AG08395 (cell line): ENCODE measurements around the gene GRAMD2B.
"Not testable (repeated sequence)": the region's sequence is repeated elsewhere in the genome, so short reads cannot be mapped to it uniquely, and the experiment has no call there.

Experiments
- DNase-seq: peaks from one replicate; pipeline ENCODE4 v3.0.0; 2012; ENCODE audit warnings: mixed read lengths, low spot score

GRAMD2B gene

GRCh38 chr5:126450346-126450745 is 27.1 kb downstream of the GRAMD2B start:
- DNase-seq = no peak

- no peak for DNase-seq
Observed at GRCh38 chr5:126450907-126451306, 27.7 kb downstream of the GRAMD2B start.

GRCh38 chr5:126452477-126452876 is 29.3 kb downstream of the GRAMD2B start:
- no peak for DNase-seq

- DNase-seq = no peak
Observed at GRCh38 chr5:126454081-126454480, 30.9 kb downstream of the GRAMD2B start.

- no peak for DNase-seq
Observed at GRCh38 chr5:126454535-126454934, 31.3 kb downstream of the GRAMD2B start.

GRCh38 chr5:126455264-126455663 is 32.1 kb downstream of the GRAMD2B start:
- no peak for DNase-seq

GRCh38 chr5:126455728-126456127 is 32.5 kb downstream of the GRAMD2B start:
- no peak for DNase-seq

GRCh38 chr5:126456217-126456820 is 33.1 kb downstream of the GRAMD2B start:
- no peak for DNase-seq

- DNase-seq = no peak
Observed at GRCh38 chr5:126460459-126460858, 37.2 kb downstream of the GRAMD2B start.

- no peak for DNase-seq
Observed at GRCh38 chr5:126460977-126461376, 37.8 kb downstream of the GRAMD2B start.

- no peak for DNase-seq
Observed at GRCh38 chr5:126461838-126462237, 38.6 kb downstream of the GRAMD2B start.

- DNase-seq = peak; percentile 27
Observed at GRCh38 chr5:126462239-126463014, 39.2 kb downstream of the GRAMD2B start.

- DNase-seq = no peak
Observed at GRCh38 chr5:126464016-126464415, 40.8 kb downstream of the GRAMD2B start.

- DNase-seq = no peak
Observed at GRCh38 chr5:126464959-126465358, 41.8 kb downstream of the GRAMD2B start.

GRCh38 chr5:126468091-126468490 is 44.9 kb downstream of the GRAMD2B start:
- no peak for DNase-seq

- no peak for DNase-seq
Observed at GRCh38 chr5:126469536-126470316, 46.5 kb downstream of the GRAMD2B start.

- DNase-seq = not testable (repeated sequence)
Observed at GRCh38 chr5:126470529-126470928, 47.3 kb downstream of the GRAMD2B start.

- DNase-seq = no peak
Observed at GRCh38 chr5:126471247-126471646, 48.0 kb downstream of the GRAMD2B start.

GRCh38 chr5:126471875-126472537 is 48.8 kb downstream of the GRAMD2B start:
- DNase-seq = peak; percentile 69

- no peak for DNase-seq
Observed at GRCh38 chr5:126472538-126472889, 49.3 kb downstream of the GRAMD2B start.

- DNase-seq = peak; percentile 45
Observed at GRCh38 chr5:126477294-126478117, 54.3 kb downstream of the GRAMD2B start.

GRCh38 chr5:126479810-126480209 is 56.6 kb downstream of the GRAMD2B start:
- no peak for DNase-seq
